ENCODE measurements around the gene DNAH9.

DNAH9 gene

GRCh38 chr17:11598274-11599221 lies at the start of gene DNAH9:
DNAH9 (plus strand) TSS chr17:11598470; CDS start chr17:11598499, 29 bp downstream.
- no peak for DNase-seq

GRCh38 chr17:11550431-11550830 lies 47.8 kb upstream of the DNAH9 start:
- no peak for DNase-seq

DNA sequence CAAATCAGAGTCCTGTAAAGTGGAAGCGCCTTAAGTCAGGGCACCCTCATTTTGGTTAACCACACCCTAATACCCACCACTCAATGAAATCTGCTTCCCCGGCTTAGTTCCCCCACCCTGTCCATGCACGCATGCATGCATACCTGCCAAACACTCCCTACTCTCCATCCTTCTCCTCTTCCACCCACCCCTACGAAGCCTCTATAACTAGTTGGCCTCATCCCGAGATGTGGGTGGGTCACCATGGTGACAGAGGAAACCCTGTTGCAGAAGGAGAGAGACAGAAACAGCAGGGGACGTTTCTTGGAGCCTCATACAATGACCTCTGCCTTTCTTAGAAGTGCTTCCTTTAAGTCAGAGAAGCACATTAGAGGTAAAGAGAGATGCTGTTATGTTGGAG lies 46.8 kb upstream of the DNAH9 start:
- no peak for DNase-seq

DNA sequence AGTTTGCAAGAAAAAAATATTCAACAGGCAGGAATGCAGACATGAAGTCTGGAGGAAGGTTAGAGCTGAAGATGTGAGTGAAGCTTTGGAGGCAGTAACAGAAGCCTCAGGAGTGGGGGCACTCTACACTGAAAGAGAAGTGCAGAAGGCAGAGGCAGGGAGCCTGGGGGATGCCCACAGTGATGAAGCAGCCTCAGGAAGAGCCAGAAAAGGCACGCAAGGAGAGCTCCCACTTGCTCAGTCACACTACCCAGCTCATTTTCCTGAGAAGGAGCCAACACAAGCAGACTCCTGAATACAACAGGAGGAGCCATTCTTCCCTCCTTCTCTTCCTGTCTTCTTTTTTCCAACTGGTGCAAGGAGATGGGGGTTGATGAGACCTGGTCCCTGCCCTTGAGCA lies 45.1 kb upstream of the DNAH9 start:
- DNase-seq = no peak

DNA sequence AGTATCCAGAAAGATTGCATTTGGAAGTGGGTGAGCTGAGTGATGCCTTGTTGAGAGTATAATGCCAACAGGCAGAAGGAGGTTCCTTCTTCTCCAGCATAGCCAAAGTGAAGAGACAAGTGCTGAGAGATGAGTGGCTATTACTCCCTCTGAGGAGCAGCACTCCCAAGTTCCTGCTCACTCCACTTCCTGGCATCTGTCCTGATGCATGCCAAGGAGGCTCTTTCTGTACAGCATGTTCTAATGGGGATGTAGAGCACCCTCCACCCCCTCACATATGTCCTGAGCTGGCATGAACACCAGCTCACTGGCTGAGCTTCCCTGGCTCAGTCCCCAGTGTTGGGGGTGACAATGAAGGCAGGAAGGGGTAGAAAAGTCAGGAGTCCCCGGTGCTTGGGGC lies 44.2 kb upstream of the DNAH9 start:
- DNase-seq = no peak

DNA sequence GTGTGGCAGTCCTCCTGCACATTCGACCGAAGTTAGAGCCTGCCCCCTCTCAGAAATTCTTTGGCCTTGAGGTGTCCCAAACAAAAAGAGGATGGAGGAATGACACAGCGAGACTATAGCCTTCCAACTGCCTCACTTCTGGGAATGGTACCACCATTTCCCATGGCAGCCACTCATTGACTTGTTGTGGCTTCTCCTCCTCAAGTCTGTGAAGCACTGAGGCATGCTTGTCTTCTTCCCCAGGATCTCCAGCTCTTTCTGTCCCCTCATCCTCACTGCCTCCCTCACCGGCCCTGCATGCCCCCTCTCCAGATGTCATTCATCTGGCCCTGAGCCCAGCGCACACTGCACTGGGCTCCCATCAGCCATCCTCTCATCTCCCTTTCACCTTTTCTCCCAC lies 43.7 kb upstream of the DNAH9 start:
- no peak for DNase-seq

DNA sequence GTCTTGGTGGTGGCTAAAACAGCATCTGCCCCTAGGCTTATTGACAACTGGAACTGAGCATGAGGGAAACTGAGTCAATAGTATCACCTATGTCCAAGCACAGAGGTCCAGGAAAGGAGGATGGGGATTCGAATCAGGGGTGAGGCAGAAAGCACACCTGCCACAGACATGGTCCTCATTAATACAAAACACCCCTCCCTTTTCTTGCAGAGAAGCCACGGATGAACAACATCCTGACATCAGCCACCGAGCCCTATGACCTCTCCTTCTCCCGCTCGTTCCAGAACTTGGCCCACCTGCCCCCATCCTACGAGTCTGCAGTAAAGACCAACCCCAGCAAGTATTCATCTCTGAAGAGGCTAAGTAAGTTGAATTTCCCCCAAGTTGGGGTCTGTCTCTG lies 42.7 kb upstream of the DNAH9 start:
- no peak for DNase-seq

DNA sequence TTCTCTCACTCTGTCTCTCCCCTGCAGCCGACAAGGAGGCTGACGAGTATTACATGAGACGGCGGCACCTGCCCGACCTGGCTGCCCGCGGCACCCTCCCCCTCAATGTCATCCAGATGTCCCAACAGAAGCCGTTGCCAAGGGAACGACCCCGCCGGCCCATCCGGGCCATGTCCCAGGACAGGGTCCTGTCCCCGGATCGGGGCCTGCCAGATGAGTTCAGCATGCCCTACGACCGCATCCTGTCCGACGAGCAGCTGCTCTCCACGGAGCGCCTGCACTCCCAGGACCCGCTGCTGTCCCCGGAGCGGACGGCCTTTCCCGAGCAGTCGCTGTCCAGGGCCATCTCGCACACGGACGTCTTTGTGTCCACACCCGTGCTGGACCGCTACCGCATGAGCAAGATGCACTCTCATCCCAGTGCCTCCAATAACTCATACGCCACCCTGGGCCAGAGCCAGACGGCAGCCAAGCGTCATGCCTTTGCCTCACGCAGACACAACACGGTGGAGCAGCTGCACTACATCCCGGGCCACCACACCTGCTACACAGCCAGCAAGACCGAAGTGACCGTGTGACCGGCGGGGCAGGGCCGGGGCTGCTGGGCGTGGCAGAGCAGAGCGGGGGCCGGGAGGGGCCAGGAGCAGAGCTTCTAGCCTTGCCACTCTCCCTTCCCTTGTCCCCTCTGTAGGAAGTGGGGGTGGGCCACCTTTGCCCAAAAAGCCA lies 40.4 kb upstream of the DNAH9 start:
- no peak for DNase-seq

- no peak for DNase-seq
These were observed 39.5 kb upstream of the DNAH9 start for GRCh38 chr17:11558681-11559234.

- DNase-seq = no peak
These were observed 38.7 kb upstream of the DNAH9 start for GRCh38 chr17:11559601-11560000.

GRCh38 chr17:11561281-11561680 lies 37.0 kb upstream of the DNAH9 start:
- DNase-seq = no peak

DNA sequence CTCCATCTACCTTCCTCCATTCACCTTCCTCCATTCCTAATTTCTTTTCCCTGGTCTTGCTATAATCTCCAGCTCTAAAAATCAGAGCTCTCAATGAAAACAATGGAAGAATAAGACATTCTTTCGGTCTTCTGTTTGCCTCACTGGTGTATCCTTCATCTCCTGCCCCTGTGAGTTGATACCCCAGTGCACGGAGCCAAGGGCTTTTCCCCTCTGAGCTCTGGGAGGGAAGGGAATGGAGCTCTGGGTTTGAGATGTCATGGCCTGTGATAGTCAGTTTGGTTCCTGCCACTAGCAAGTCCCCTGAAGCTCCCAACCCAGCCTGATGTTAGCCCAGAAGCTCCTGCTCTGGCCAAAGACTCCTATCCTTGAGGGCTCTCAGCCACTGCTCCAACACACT lies 36.6 kb upstream of the DNAH9 start:
- no peak for DNase-seq

- DNase-seq = no peak
These were observed 33.5 kb upstream of the DNAH9 start for GRCh38 chr17:11564589-11565380.

- DNase-seq = no peak
These were observed 32.7 kb upstream of the DNAH9 start for GRCh38 chr17:11565591-11565990.

DNA sequence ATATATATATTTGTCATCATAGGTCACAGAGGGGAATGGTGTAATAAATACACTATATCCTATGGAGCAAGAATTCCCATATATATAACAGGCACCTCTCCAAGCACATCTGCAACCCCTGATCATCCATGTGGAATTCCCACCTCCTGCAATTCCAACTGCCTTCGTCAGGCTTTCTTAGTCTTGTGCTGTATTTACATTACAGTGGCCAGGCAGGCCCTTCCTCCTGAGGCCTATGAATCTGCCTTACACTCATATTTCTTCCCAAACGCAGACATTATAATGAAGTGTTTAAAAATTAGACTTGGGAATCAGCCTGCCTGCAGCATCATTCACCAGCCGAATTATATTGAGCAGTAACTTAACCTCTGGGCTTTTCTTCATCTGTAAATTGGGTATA lies 19.3 kb upstream of the DNAH9 start:
- DNase-seq = no peak

GRCh38 chr17:11580677-11581076 lies 17.6 kb upstream of the DNAH9 start:
- DNase-seq = no peak

- no peak for DNase-seq
These were observed 16.1 kb upstream of the DNAH9 start for GRCh38 chr17:11582217-11582616.

- no peak for DNase-seq
These were observed 14.8 kb upstream of the DNAH9 start for GRCh38 chr17:11583306-11583992.

DNA sequence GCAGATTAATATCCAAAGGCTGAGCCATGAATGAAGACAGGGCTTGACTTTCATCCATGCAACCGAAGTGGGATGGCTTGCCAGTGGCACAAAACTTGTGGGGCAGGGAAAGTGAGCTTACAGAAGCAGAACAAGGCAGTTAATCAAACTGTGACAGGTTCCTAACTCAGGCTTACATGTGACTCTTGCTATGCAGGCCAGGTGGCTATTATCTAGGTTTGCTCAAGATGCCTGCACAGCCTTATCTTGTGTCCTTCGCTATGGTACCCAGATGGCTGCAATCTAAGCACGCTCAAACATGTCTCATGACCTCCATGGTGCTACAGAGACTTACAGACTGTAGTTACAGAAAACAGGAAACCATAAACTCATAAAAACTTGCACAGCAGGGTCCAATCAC lies 8.6 kb upstream of the DNAH9 start:
- DNase-seq = no peak

- no peak for DNase-seq
These were observed 3.4 kb downstream of the DNAH9 start for GRCh38 chr17:11601661-11602060.

DNA sequence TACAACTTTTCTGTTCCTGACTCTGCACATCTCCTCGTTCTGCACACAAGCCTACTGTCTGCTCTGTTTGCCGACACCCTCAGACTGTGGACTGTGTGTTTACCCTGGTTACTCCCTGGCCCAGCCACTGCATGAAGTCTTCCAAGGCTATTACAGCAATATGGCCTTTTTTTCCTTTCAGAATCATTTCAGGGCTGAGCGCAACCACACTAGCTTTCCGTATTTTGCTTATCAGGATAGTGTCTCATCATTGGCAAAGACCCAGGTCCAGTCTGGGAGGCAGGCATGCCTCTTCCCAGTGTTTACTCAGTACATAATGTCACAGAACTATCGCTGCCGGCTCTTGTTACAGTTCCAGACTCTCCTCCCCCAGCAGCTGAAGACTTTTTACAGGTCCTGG lies 10.1 kb downstream of the DNAH9 start:
- DNase-seq = no peak

- DNase-seq = no peak
These were observed 12.8 kb downstream of the DNAH9 start for GRCh38 chr17:11610999-11611566.

Data from GDM1 (cell line).